Immature natural killer cell (primary cell): ENCODE data around the gene TMCO4. TPM values are rescaled to one million over a fixed set of nuclear protein-coding genes. Genes with fewer than 3 reads are reported as not detected.
A peak's percentile ranks its signal among the peaks of the same experiment; 100 is the strongest.

ENCODE experiments used
- DNase-seq, 3 donors: peaks; one replicate each; pipeline ENCODE4 v3.0.0; 2022; ENCODE audit warnings: mixed read lengths in 1 of 3
- H3K27ac Mint-ChIP-seq, 6 donors: one replicate each; pipeline ENCODE4 v1.8.0; 2020; ENCODE audit warnings: mixed read lengths in 6 of 6, mild to moderate bottlenecking in 5 of 6, inconsistent platforms in 4 of 6, moderate library complexity in 3 of 6
- H3K27me3 Mint-ChIP-seq, 3 donors: one replicate each; pipeline ENCODE4 v1.8.0; 2020 to 2021; ENCODE audit warnings: low read depth in 3 of 3, mild to moderate bottlenecking in 3 of 3, mixed read lengths in 3 of 3, moderate library complexity in 3 of 3, inconsistent platforms in 1 of 3
- H3K36me3 Mint-ChIP-seq, 3 donors: one replicate each; pipeline ENCODE4 v1.8.0; 2020; ENCODE audit warnings: mixed read lengths in 3 of 3, inconsistent platforms in 2 of 3, mild to moderate bottlenecking in 2 of 3
- H3K4me1 Mint-ChIP-seq, 2 donors: one replicate each; pipeline ENCODE4 v1.8.0; 2020; ENCODE audit warnings: inconsistent platforms in 2 of 2, mild to moderate bottlenecking in 2 of 2, mixed read lengths in 2 of 2, moderate library complexity in 1 of 2
- H3K4me3 Mint-ChIP-seq, 5 donors: one replicate each; pipeline ENCODE4 v1.8.0; 2020; ENCODE audit warnings: mild to moderate bottlenecking in 5 of 5, mixed read lengths in 5 of 5, inconsistent platforms in 3 of 5, moderate library complexity in 3 of 5
- H3K9me3 Mint-ChIP-seq, 6 donors: one replicate each; pipeline ENCODE4 v1.8.0; 2020; ENCODE audit warnings: mild to moderate bottlenecking in 6 of 6, mixed read lengths in 6 of 6, inconsistent platforms in 4 of 6, moderate library complexity in 3 of 6
- polyA plus RNA-seq, 3 donors: library from polyadenylated mRNA; unstranded; fragments of 300-500 nt; fragmentation: Illumina TruSeq; gene quantifications; one replicate each; pipeline ENCODE4 v1.2.3, GENCODE V29; 2021

TMCO4 gene
- polyA plus RNA-seq, 3 donors from 2014 or later, result 13.1 to 17.0 (median 16.9) TPM

DNA sequence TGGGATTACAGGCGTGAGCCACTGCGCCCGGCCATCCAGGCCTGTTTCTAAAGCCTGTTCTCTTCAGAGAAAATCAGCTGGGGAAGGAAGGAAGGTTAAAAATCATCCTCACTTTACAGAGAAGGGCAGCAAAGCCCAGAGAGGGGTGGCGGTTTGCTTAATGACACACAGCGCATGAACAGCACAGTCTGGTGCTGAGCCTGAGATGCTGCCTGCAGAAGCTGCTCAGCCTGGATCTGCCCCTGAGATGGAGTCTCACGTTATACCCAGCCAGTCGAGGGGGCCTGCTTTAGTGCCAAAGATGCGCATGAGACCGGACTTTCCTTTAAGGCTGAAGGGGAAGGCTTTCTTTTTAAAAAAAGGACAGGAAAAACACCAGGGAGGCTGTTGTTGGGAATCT, 113.7 kb downstream of the TMCO4 start:
- Mint-ChIP-seq H3K4me3 (no peak overlapping the region), H3K27me3 (peaks cover 0 to 3% (median 2%) of the 10 kb centered on the region in 3 donors), H3K27ac (peak overlapping the region in 2 of 6 donors; percentile 19 to 28), H3K4me1 (peaks cover 0 to 37% of the 10 kb centered on the region in 2 donors), H3K9me3 (peaks cover 0 to 4% (median 0%) of the 10 kb centered on the region in 6 donors), H3K36me3 (peaks cover 4 to 33% (median 5%) of the 10 kb centered on the region in 3 donors)
- no peak for DNase-seq

DNA sequence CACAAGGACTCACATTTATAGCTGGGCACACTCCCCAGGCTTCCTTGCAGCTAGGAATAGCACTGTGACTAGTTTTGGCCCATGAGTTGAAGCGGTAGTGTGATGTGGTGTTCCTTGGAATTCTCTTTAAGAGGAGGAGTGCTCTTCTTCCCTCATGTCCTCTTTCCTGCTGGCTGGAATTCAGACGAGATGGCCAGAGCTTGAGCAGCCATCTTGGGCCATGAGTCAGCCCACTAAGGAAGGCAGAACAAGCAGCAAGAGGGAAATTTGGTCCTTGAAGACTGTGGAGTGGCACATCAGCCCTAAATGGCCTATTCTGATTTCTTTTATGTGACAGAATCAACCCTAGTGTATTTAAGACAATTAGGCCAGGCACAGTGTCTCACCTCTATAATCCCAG, 115.0 kb downstream of the TMCO4 start:
- Mint-ChIP-seq H3K27ac (no peak overlapping the region), H3K27me3 (peaks cover 0 to 3% (median 2%) of the 10 kb centered on the region in 3 donors), H3K9me3 (no peaks in the 10 kb centered on the region), H3K4me3 (no peak overlapping the region), H3K4me1 (peaks cover 0 to 28% of the 10 kb centered on the region in 2 donors), H3K36me3 (peaks cover 0 to 27% (median 4%) of the 10 kb centered on the region in 3 donors)
- DNase-seq, result no peak

DNA sequence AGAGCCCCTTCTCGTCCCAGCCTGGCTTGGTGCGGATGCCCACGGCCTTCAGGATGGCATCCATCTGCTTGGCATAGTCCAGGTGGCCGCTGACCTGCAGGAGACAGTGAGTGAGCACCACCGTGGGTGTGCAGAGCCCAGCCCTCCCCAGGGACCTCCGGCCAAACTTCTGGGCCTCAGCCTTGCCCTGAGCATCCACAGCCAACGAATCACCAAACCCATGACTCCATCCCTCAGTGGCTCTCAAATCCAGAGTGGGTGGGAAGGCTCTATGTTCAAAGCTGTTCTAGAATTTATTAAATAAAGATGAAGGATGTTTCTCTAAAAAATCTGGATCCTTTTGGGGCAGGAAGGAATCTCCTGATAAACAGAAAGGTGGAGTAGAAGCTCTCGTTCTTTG, 116.4 kb downstream of the TMCO4 start:
- H3K4me1 Mint-ChIP-seq, result peaks cover 0 to 15% of the 10 kb centered on the region in 2 donors
- H3K9me3 Mint-ChIP-seq, result no peaks in the 10 kb centered on the region
- H3K27ac Mint-ChIP-seq, result no peak overlapping the region
- H3K27me3 Mint-ChIP-seq, result peaks cover 0 to 3% (median 2%) of the 10 kb centered on the region in 3 donors
- H3K4me3 Mint-ChIP-seq, result no peak overlapping the region
- DNase-seq, result no peak
- H3K36me3 Mint-ChIP-seq, result peaks cover 0 to 18% (median 4%) of the 10 kb centered on the region in 3 donors

DNA sequence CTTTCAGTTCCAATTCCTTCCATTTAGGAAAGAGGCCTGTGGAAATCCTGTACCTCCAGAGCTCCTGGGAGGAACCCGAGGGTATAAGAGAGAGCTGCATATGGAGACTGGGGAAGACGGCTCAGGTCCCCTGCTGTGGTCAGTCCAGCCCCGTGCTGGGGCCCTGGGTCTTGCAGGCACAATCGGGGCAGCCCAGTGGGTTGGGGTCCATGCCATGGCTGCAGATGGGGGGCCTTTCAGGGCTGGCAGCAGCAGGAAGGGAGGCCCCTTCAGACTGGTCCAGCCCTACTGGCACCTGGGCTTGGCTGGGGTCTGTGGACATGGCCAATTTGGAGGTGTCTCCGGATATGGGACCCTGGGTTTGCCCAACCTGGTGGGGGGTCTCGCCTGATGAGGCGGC, 116.8 kb downstream of the TMCO4 start:
- H3K4me1 Mint-ChIP-seq, result peaks cover 0 to 10% of the 10 kb centered on the region in 2 donors
- peaks cover 0 to 14% (median 4%) of the 10 kb centered on the region in 3 donors for H3K36me3 Mint-ChIP-seq

DNA sequence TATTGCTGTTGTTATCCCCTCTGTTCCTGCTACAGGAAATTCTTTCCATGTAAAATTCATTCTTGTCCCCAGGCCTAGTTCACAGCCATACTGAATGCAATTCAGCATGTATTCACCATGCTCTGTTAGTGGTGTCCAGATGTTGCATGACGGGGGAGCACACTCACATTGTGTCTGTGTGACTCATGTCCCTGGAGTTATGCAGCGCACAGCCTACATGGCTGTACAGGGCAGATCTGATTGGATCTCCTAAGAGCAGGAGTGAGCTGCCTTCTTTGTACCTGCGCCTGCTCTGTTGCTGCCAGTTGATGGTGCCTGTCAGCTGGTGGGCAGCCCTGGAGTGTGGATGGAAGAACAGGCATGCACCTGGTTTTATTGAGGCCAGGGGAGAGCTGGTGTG, 117.5 kb downstream of the TMCO4 start:
- Mint-ChIP-seq H3K27ac (no peak overlapping the region), H3K4me3 (no peak overlapping the region), H3K9me3 (no peaks in the 10 kb centered on the region), H3K4me1 (peaks cover 0 to 4% of the 10 kb centered on the region in 2 donors), H3K36me3 (peaks cover 0 to 9% (median 4%) of the 10 kb centered on the region in 3 donors), H3K27me3 (peaks cover 0 to 4% (median 3%) of the 10 kb centered on the region in 3 donors)
- no peak for DNase-seq

More for the DNA sequence above, 116.8 kb downstream of the TMCO4 start:
- H3K4me3 Mint-ChIP-seq, result no peak overlapping the region
- peaks cover 0 to 2% (median 0%) of the 10 kb centered on the region in 3 donors for H3K27me3 Mint-ChIP-seq
- no peak overlapping the region for H3K27ac Mint-ChIP-seq
- no peaks in the 10 kb centered on the region for H3K9me3 Mint-ChIP-seq
- DNase-seq, result no peak

DNA sequence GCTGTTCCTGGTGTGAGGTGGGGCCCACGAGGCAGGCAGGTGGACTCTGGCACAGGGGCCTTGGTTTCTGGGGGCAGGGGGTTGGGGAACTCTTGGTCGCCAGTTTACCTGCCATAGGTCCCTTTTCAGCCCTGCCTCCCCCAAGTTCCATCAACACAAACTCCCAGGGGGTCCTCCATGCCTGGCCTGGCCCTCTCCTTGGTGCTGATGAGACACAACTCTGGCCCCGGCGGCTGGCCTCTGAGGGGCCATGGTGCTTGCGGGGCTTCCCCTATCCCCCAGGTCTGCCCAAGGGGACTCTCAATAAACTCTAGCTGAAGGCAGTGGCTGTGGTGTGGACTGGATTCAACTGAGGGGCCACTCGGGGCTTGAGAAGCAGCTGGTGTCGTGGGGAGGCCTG, 119.1 kb downstream of the TMCO4 start:
- Mint-ChIP-seq H3K36me3 (peaks cover 0 to 4% (median 4%) of the 10 kb centered on the region in 3 donors), H3K9me3 (no peaks in the 10 kb centered on the region), H3K27me3 (peaks cover 0 to 7% (median 3%) of the 10 kb centered on the region in 3 donors), H3K27ac (no peak overlapping the region), H3K4me3 (no peak overlapping the region), H3K4me1 (no peaks in the 10 kb centered on the region)
- DNase-seq, result no peak

DNA sequence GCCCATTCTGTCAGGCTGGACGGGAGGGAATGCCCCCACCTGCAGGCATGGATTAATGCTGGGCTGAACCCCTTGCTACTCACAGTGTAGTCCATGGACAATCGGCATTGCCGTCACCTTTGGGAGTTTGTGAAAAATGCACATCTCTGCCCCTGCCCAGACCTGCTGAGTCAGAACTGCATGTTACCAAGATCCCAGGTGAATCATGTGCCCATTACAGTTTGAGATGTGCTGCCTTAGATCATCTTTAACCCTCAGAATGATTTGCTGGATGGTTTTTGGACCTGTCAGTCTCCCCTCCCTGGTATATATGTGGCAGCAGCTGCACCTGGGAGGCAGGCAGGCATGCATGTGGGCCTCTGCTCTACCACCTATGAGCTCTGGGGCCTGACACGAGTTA, 120.0 kb downstream of the TMCO4 start:
- Mint-ChIP-seq H3K9me3 (no peaks in the 10 kb centered on the region), H3K27me3 (peaks cover under 1 to 7% (median 3%) of the 10 kb centered on the region in 3 donors), H3K4me3 (no peak overlapping the region), H3K27ac (peak overlapping the region in 1 of 6 donors; percentile 40), H3K36me3 (peaks cover 0 to 4% (median 4%) of the 10 kb centered on the region in 3 donors), H3K4me1 (no peaks in the 10 kb centered on the region)
- no peak for DNase-seq

DNA sequence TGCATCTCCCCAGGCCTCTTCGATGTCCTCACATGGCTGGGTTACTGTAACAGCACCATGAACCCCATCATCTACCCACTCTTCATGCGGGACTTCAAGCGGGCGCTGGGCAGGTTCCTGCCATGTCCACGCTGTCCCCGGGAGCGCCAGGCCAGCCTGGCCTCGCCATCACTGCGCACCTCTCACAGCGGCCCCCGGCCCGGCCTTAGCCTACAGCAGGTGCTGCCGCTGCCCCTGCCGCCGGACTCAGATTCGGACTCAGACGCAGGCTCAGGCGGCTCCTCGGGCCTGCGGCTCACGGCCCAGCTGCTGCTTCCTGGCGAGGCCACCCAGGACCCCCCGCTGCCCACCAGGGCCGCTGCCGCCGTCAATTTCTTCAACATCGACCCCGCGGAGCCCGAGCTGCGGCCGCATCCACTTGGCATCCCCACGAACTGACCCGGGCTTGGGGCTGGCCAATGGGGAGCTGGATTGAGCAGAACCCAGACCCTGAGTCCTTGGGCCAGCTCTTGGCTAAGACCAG, 120.7 kb downstream of the TMCO4 start:
- H3K27me3 Mint-ChIP-seq, result peaks cover 3 to 7% (median 3%) of the 10 kb centered on the region in 3 donors
- no peaks in the 10 kb centered on the region for H3K4me1 Mint-ChIP-seq
- peaks cover 0 to 4% (median 4%) of the 10 kb centered on the region in 3 donors for H3K36me3 Mint-ChIP-seq
- no peak overlapping the region for H3K27ac Mint-ChIP-seq
- DNase-seq, result no peak
- no peaks in the 10 kb centered on the region for H3K9me3 Mint-ChIP-seq
- H3K4me3 Mint-ChIP-seq, result no peak overlapping the region

DNA sequence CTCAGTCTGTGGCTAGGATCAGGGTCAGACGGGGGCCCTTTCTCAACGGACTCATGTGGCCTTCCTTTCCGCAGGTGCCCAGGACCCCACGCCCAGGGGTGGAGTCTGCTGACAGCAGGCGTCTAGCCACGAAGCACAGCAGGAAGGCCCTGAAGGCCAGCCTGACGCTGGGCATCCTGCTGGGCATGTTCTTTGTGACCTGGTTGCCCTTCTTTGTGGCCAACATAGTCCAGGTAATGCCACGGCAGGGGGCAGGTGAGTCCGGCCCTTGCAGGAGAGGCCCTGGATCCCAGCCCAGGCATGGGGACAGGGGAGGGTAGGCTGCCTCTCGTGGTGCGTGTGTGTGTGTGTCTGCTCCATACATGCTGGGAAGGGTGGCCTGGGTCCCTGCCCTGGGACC, 121.2 kb downstream of the TMCO4 start:
- H3K27me3 Mint-ChIP-seq, result peaks cover 3 to 7% (median 3%) of the 10 kb centered on the region in 3 donors
- no peak for DNase-seq
- no peaks in the 10 kb centered on the region for H3K9me3 Mint-ChIP-seq
- no peaks in the 10 kb centered on the region for H3K4me1 Mint-ChIP-seq
- H3K27ac Mint-ChIP-seq, result no peak overlapping the region
- H3K36me3 Mint-ChIP-seq, result peaks cover 0 to 4% (median 4%) of the 10 kb centered on the region in 3 donors
- H3K4me3 Mint-ChIP-seq, result no peak overlapping the region

DNA sequence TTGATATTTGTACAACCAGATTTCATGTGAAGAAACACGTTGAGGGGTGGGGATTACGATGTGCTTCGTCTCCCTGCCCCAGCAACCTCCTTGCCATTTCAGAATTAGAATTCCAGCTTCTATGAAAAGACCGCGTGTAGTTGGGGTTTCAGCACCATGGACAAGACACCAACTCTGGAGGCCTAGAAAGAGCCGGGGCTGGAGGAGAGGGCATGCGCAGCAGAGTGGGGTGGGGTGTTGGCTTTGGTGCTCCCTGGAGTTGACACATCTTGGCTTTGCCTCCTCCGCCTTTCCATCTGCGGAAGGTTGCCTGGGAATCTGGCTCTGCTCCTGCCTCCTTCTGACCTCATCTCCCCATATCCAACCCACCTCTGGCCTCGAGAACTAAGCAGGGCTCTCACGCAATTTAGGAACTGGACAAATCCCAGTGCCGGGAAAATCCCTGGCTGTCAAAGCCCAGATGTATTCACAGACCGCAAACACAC, 123.2 kb downstream of the TMCO4 start:
- DNase-seq, result no peak
- no peak overlapping the region for H3K27ac Mint-ChIP-seq
- no peaks in the 10 kb centered on the region for H3K36me3 Mint-ChIP-seq
- H3K4me3 Mint-ChIP-seq, result no peak overlapping the region
- H3K4me1 Mint-ChIP-seq, result no peaks in the 10 kb centered on the region
- no peaks in the 10 kb centered on the region for H3K9me3 Mint-ChIP-seq
- peaks cover 3 to 9% (median 3%) of the 10 kb centered on the region in 3 donors for H3K27me3 Mint-ChIP-seq

DNA sequence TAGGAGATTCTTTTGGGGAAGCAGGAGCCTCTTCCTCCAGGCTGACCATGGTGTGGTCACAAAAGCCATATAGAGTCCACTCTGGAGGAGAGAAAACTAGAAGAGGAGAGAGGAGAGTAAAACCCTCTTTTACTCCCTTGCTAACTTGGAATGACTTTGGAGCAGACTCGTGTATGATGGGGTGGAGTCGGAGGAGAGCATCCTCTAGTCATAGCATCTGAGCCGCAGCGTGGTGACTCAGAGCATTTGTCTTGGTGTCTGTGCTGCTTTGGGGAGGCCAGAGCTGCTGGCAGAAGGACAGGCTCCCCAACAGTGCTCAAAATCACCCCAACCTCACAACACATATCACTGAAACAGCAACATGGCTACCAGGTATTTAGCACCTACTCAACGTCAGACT, 123.9 kb downstream of the TMCO4 start:
- no peaks in the 10 kb centered on the region for H3K4me1 Mint-ChIP-seq
- H3K36me3 Mint-ChIP-seq, result no peaks in the 10 kb centered on the region
- no peak overlapping the region for H3K27ac Mint-ChIP-seq
- H3K4me3 Mint-ChIP-seq, result no peak overlapping the region
- no peak for DNase-seq
- peaks cover 3 to 9% (median 3%) of the 10 kb centered on the region in 3 donors for H3K27me3 Mint-ChIP-seq
- H3K9me3 Mint-ChIP-seq, result no peaks in the 10 kb centered on the region

DNA sequence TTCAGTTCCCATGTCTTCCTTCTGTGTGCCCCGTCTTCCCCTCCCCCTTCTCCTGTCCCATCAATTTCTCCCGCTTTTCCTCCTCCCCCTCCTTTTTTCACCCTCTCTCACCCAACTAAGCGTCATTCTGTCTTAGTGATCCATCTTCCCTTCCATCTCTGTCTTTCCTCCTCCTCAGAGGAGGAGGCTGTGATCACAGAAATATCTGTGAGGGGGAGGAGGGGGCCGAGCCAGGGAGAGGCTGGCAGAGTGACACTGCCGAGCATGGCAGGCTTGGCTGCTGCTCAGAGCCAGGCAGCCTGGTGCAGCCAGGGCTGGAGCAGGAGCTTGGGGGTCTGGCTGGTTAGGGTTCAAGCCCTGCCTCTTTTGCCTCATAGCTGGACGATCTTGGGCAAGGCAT, 127.5 kb downstream of the TMCO4 start:
- no peak overlapping the region for H3K27ac Mint-ChIP-seq
- H3K4me3 Mint-ChIP-seq, result no peak overlapping the region

DNA sequence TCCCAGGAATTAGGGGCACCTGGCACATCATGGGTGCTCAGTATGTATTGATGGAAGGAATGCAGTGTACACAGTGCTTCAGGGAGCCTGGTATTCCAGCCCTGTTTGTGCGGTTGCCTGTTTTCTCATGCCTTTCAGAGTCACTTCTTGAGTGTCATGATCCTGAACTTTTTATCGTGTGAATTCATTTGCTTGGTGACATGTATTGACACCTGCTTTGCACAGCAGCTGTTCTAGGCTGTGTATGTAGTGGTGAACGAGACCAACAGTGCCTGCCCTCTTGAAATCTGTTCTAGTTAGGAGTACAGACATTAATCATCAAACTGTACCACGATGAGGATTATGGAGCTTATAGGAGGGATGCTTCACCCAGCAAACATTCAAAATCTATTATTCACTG, 128.9 kb downstream of the TMCO4 start:
- H3K27ac Mint-ChIP-seq, result no peak overlapping the region
- H3K9me3 Mint-ChIP-seq, result no peaks in the 10 kb centered on the region
- peaks cover 0 to 6% (median 0%) of the 10 kb centered on the region in 3 donors for H3K36me3 Mint-ChIP-seq
- peaks cover 6 to 10% of the 10 kb centered on the region in 2 donors for H3K4me1 Mint-ChIP-seq
- no peak for DNase-seq
- no peak overlapping the region for H3K4me3 Mint-ChIP-seq
- H3K27me3 Mint-ChIP-seq, result peaks cover 15 to 16% (median 15%) of the 10 kb centered on the region in 3 donors

More for the DNA sequence above, 127.5 kb downstream of the TMCO4 start:
- Mint-ChIP-seq H3K27me3 (peaks cover 5 to 11% (median 10%) of the 10 kb centered on the region in 3 donors), H3K9me3 (no peaks in the 10 kb centered on the region), H3K36me3 (peaks cover 0 to under 1% (median 0%) of the 10 kb centered on the region in 3 donors), H3K4me1 (peaks cover 0 to under 1% of the 10 kb centered on the region in 2 donors)
- DNase-seq, result no peak

DNA sequence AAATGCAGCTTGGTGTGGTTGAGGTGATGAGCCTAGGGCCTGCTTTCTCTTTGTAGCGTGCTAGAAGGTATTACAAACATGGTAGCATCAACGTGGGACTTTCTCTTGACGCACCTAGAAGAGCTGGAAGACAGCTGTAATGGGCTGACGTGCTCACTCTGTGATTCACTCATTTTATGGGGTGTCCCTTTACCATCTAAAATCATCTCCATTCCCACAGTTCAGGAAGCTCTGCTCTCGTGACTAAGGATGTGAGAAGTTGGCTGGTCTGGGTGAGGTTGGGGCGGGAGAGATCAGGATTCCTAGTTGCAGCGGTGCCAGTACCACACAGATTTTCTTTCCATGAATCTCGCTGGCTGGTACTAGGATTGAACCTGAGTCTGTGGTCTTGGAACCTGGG, 130.8 kb downstream of the TMCO4 start:
- H3K4me3 Mint-ChIP-seq, result no peak overlapping the region
- peaks cover 6 to 16% of the 10 kb centered on the region in 2 donors for H3K4me1 Mint-ChIP-seq
- no peak for DNase-seq
- H3K36me3 Mint-ChIP-seq, result peaks cover 0 to 6% (median 0%) of the 10 kb centered on the region in 3 donors
- no peak overlapping the region for H3K27ac Mint-ChIP-seq
- H3K27me3 Mint-ChIP-seq, result peaks cover 14 to 20% (median 17%) of the 10 kb centered on the region in 3 donors
- no peaks in the 10 kb centered on the region for H3K9me3 Mint-ChIP-seq
